ENCODE results near the gene FKBP10. TPM values are rescaled to one million over a fixed set of nuclear protein-coding genes. Genes with fewer than 3 reads are reported as not detected.

Gene FKBP10
- polyA plus RNA-seq, 1 of the 3 experiments (the other 2 are of a cell fraction), result 360 TPM

GRCh38 chr17:41796121-41796895, 16.5 kb upstream of the FKBP10 start:
- Histone ChIP-seq H3K27ac (ENCODE audit: low read depth in 2 of 2, low read length in 1 of 2) (no peak overlapping the region), H3F3A (replicated peaks; ENCODE audit: insufficient read depth) (no peaks in the 10 kb centered on the region), H2AFZ (ENCODE audit: low read depth) (no peak overlapping the region), H3K4me2 (no peak overlapping the region), H3K4me1 (ENCODE audit: control insufficient read depth in 1 of 2, insufficient read depth in 2 of 2, low read depth in 1 of 2, low read length in 1 of 2) (peaks cover 12 to 15% of the 10 kb centered on the region in 2 experiments; a peak in 3 of 4 replicates), H3K36me3 (replicated peaks in 1 of 2; ENCODE audit: control insufficient read depth in 1 of 2, insufficient read depth in 2 of 2, low read length in 1 of 2) (no peaks in the 10 kb centered on the region), H3K27me3 (ENCODE audit: insufficient read depth) (no peaks in the 10 kb centered on the region), H3K79me2 (ENCODE audit: insufficient read depth) (no peaks in the 10 kb centered on the region), H3K9me3 (no peaks in the 10 kb centered on the region), H3K9ac (no peak overlapping the region), H3K9me2 (no peaks in the 10 kb centered on the region), H3K4me3 (ENCODE audit: low read depth in 2 of 2, low read length in 1 of 2) (no peak overlapping the region), H4K20me1 (ENCODE audit: insufficient read depth) (no peaks in the 10 kb centered on the region)
- 85% methylated on average over 9 of the region's 10 CpGs for WGBS (ENCODE audit: low lambda C conversion rate)
- ChIA-PET POLR2A (interaction anchor here (1.2 kb wide), 1 partner anchor 10 kb away, joined by 3 read pairs; the partner anchor contains the start of gene JUP), CTCF (interaction anchor here (1.7 to 20.2 kb wide), 3 partner anchors 10 to 163 kb away, joined by 7 to 405 read pairs (median 20); partner anchors contain the start of genes HAP1 and JUP)
- TF ChIP-seq EP300 (IDR thresholded peaks at IDR 0.05; ENCODE audit: borderline replicate concordance in 1 of 2, low read depth in 1 of 2, low read length in 1 of 2) (no peak), FOSL2 (IDR thresholded peaks at IDR 0.05; ENCODE audit: borderline replicate concordance, low read depth) (no peak), NRF1 (IDR thresholded peaks at IDR 0.05; ENCODE audit: low read depth, low read length) (no peak)
- DNase-seq, result no peak

- Histone ChIP-seq H3K79me2 (ENCODE audit: insufficient read depth) (no peaks in the 10 kb centered on the region), H3K4me1 (ENCODE audit: control insufficient read depth in 1 of 2, insufficient read depth in 2 of 2, low read depth in 1 of 2, low read length in 1 of 2) (peaks cover 10 to 16% of the 10 kb centered on the region in 2 experiments; a peak in 3 of 4 replicates), H4K20me1 (ENCODE audit: insufficient read depth) (no peaks in the 10 kb centered on the region), H3K9ac (no peak overlapping the region), H3F3A (replicated peaks; ENCODE audit: insufficient read depth) (no peaks in the 10 kb centered on the region), H3K4me3 (ENCODE audit: low read depth in 2 of 2, low read length in 1 of 2) (no peak overlapping the region), H3K9me2 (no peaks in the 10 kb centered on the region), H3K36me3 (replicated peaks in 1 of 2; ENCODE audit: control insufficient read depth in 1 of 2, insufficient read depth in 2 of 2, low read length in 1 of 2) (no peaks in the 10 kb centered on the region), H3K4me2 (no peak overlapping the region), H3K27ac (ENCODE audit: low read depth in 2 of 2, low read length in 1 of 2) (no peak overlapping the region), H3K9me3 (no peaks in the 10 kb centered on the region), H2AFZ (ENCODE audit: low read depth) (no peak overlapping the region), H3K27me3 (ENCODE audit: insufficient read depth) (no peaks in the 10 kb centered on the region)
- WGBS (ENCODE audit: low lambda C conversion rate), result 91% methylated on average over 3 of the region's 3 CpGs
- TF ChIP-seq GATA2 (CRISPR knock-in tag; IDR thresholded peaks at IDR 0.05), result no peak
- no peak for TF ChIP-seq IRF3 (IDR thresholded peaks at IDR 0.05; ENCODE audit: low read depth, low read length)
- TF ChIP-seq FOXM1 (IDR thresholded peaks at IDR 0.05; ENCODE audit: low read depth), result no peak
- TF ChIP-seq YY1 (IDR thresholded peaks at IDR 0.05; ENCODE audit: low read depth), result no peak
- no peak for TF ChIP-seq CHD2 (IDR thresholded peaks at IDR 0.05; ENCODE audit: low read length, partially characterized antibody)
- no peak for TF ChIP-seq SIN3A (IDR thresholded peaks at IDR 0.05; ENCODE audit: borderline replicate concordance, low read depth, low read length)
- no peak for TF ChIP-seq RXRA (IDR thresholded peaks at IDR 0.05; ENCODE audit: borderline replicate concordance, low read depth)
- TF ChIP-seq FOXJ3 (CRISPR knock-in tag; IDR thresholded peaks at IDR 0.05), result no peak
- TF ChIP-seq RFX5 (IDR thresholded peaks at IDR 0.05; ENCODE audit: low read length), result no peak
- no peak for TF ChIP-seq NFIC (IDR thresholded peaks at IDR 0.05; ENCODE audit: borderline replicate concordance)
- TF ChIP-seq JUND (IDR thresholded peaks at IDR 0.05), result no peak
- no peak for TF ChIP-seq MXI1 (IDR thresholded peaks at IDR 0.05; ENCODE audit: low read depth, low read length)
- no peak for TF ChIP-seq RCOR1 (IDR thresholded peaks at IDR 0.05; ENCODE audit: low read length)
- no peak for DNase-seq
- POLR2A ChIA-PET, result no interaction called here
- CTCF ChIA-PET, result interaction anchor here (2.3 to 20.2 kb wide), 3 partner anchors 11 to 61 kb away, joined by 13 to 405 read pairs (median 20); partner anchors contain the start of genes HAP1 and JUP
Measured at GRCh38 chr17:41797377-41797776, 15.4 kb upstream of the FKBP10 start.
